Lower leg skin (tissue), 3 donors: ENCODE results near the gene PYDC1.

Experiments
- POLR2A ChIP-seq, 2 donors: fragments of 450-650 bp; IDR thresholded peaks; one replicate each; pipeline ENCODE4 v1.6.1; 2016 to 2017; ENCODE audit warnings: antibody characterized with exemption in 2 of 2, mild to moderate bottlenecking in 1 of 2, moderate library complexity in 1 of 2
- TF ChIP-seq, protein P1 (sequence below), 3 donors: fragments of 450-650 bp; IDR thresholded peaks; one replicate each; pipeline ENCODE4 v1.5.1; 2016; ENCODE audit warnings: antibody characterized with exemption in 3 of 3, mild to moderate bottlenecking in 3 of 3, moderate library complexity in 2 of 3

GRCh38 chr16:31262084-31262483 is 45.1 kb upstream of the PYDC1 start:
- TF ChIP-seq POLR2A (IDR thresholded peaks at IDR 0.05): no peak
- TF ChIP-seq, protein P1, sequence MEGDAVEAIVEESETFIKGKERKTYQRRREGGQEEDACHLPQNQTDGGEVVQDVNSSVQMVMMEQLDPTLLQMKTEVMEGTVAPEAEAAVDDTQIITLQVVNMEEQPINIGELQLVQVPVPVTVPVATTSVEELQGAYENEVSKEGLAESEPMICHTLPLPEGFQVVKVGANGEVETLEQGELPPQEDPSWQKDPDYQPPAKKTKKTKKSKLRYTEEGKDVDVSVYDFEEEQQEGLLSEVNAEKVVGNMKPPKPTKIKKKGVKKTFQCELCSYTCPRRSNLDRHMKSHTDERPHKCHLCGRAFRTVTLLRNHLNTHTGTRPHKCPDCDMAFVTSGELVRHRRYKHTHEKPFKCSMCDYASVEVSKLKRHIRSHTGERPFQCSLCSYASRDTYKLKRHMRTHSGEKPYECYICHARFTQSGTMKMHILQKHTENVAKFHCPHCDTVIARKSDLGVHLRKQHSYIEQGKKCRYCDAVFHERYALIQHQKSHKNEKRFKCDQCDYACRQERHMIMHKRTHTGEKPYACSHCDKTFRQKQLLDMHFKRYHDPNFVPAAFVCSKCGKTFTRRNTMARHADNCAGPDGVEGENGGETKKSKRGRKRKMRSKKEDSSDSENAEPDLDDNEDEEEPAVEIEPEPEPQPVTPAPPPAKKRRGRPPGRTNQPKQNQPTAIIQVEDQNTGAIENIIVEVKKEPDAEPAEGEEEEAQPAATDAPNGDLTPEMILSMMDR (IDR thresholded peaks at IDR 0.05): no peak
